Trophoblast cell (in vitro differentiated cells and primary cell): ENCODE data around the gene SFT2D3.
A peak's percentile ranks its signal among the peaks of the same experiment; 100 is the strongest.

ENCODE experiments used
- DNase-seq, 2 donors: peaks; one replicate each; pipeline ENCODE4 v3.0.0-alpha.2; 2016
- H2AFZ ChIP-seq: 2 replicates; pipeline ENCODE4 v1.6.1; 2013; ENCODE audit warnings: low read length, moderate library complexity, mild to moderate bottlenecking; ENCODE audit not compliant: insufficient read depth, poor library complexity
- H2AK5ac ChIP-seq: 2 replicates; pipeline ENCODE4 v1.6.1; 2013; ENCODE audit warnings: mild to moderate bottlenecking, low read length
- H2BK120ac ChIP-seq: 2 replicates; pipeline ENCODE4 v1.6.1; 2013; ENCODE audit warnings: low read length, mild to moderate bottlenecking, moderate library complexity; ENCODE audit not compliant: insufficient read depth, poor library complexity
- H2BK12ac ChIP-seq: 2 replicates; pipeline ENCODE4 v1.6.1; 2013; ENCODE audit warnings: mild to moderate bottlenecking, low read length, moderate library complexity
- H2BK5ac ChIP-seq: 2 replicates; pipeline ENCODE4 v1.6.1; 2013; ENCODE audit warnings: low read length, low read depth, moderate library complexity, mild to moderate bottlenecking; ENCODE audit not compliant: poor library complexity
- H3K14ac ChIP-seq: 2 replicates; pipeline ENCODE4 v1.6.1; 2013; ENCODE audit warnings: mild to moderate bottlenecking, low read length
- H3K18ac ChIP-seq: 2 replicates; pipeline ENCODE4 v1.6.1; 2013; ENCODE audit warnings: mild to moderate bottlenecking, low read length
- H3K23ac ChIP-seq: 2 replicates; pipeline ENCODE4 v1.6.1; 2013; ENCODE audit warnings: low read length
- H3K27ac ChIP-seq: 2 replicates; pipeline ENCODE4 v1.5.1; 2013; ENCODE audit warnings: low read depth, mild to moderate bottlenecking, inconsistent platforms, low read length, moderate library complexity
- H3K27me3 ChIP-seq: 2 replicates; pipeline ENCODE4 v1.6.1; 2013; ENCODE audit warnings: inconsistent platforms, mild to moderate bottlenecking, low read length, moderate library complexity; ENCODE audit not compliant: insufficient read depth
- H3K36me3 ChIP-seq, 2 experiments: 1 replicate in 1 of 2; 2 replicates in 1 of 2; pipeline ENCODE4 v1.6.1; 2013; ENCODE audit warnings: low read length in 2 of 2, mild to moderate bottlenecking in 2 of 2, moderate library complexity in 1 of 2; ENCODE audit not compliant: insufficient read depth in 2 of 2, control insufficient read depth in 1 of 2
- H3K4ac ChIP-seq: 2 replicates; pipeline ENCODE4 v1.6.1; 2013; ENCODE audit warnings: low read depth, mild to moderate bottlenecking, low read length, moderate library complexity
- H3K4me1 ChIP-seq, 2 experiments: 1 replicate in 1 of 2; 2 replicates in 1 of 2; pipeline ENCODE4 v1.6.1; 2013; ENCODE audit warnings: low read length in 2 of 2, mild to moderate bottlenecking in 2 of 2, moderate library complexity in 1 of 2; ENCODE audit not compliant: insufficient read depth in 2 of 2, control insufficient read depth in 1 of 2
- H3K4me2 ChIP-seq: 2 replicates; pipeline ENCODE4 v1.6.1; 2013; ENCODE audit warnings: inconsistent platforms, mild to moderate bottlenecking, low read length, moderate library complexity
- H3K4me3 ChIP-seq: 2 replicates; pipeline ENCODE4 v1.5.1; 2013; ENCODE audit warnings: mild to moderate bottlenecking, low read depth, low read length, inconsistent platforms
- H3K79me1 ChIP-seq: one replicate; pipeline ENCODE4 v1.6.1; 2013; ENCODE audit warnings: low read length
- H3K79me2 ChIP-seq: 2 replicates; pipeline ENCODE4 v1.6.1; 2013; ENCODE audit warnings: low read length, mild to moderate bottlenecking; ENCODE audit not compliant: control insufficient read depth, insufficient read depth, poor library complexity
- H3K9ac ChIP-seq: 2 replicates; pipeline ENCODE4 v1.6.1; 2013; ENCODE audit warnings: mild to moderate bottlenecking, low read length
- H3K9me3 ChIP-seq: 2 replicates; pipeline ENCODE4 v1.6.1; 2013; ENCODE audit warnings: low read depth, mild to moderate bottlenecking, control low read depth, inconsistent platforms, low read length; ENCODE audit not compliant: insufficient read depth
- H4K12ac ChIP-seq: 2 replicates; pipeline ENCODE4 v1.6.1; 2013; ENCODE audit warnings: low read depth, mild to moderate bottlenecking, low read length, moderate library complexity
- H4K8ac ChIP-seq: 2 replicates; pipeline ENCODE4 v1.6.1; 2013; ENCODE audit warnings: low read depth, mild to moderate bottlenecking, low read length, moderate library complexity
- H4K91ac ChIP-seq: one replicate; pipeline ENCODE4 v1.6.1; 2013; ENCODE audit warnings: low read depth, mild to moderate bottlenecking, low read length, moderate library complexity
- WGBS: extraction: QIAGEN DNeasy Blood & Tissue Kit; methylation state at CpG from one replicate; pipeline ENCODE4 v1.1.7; 2013; ENCODE audit warnings: missing lambda C conversion rate; ENCODE audit not compliant: insufficient read length, insufficient coverage; ENCODE audit errors: extremely low coverage; 5-methylcytosine and 5-hydroxymethylcytosine counted together

The SFT2D3 gene

GRCh38 chr2:127683056-127683455 lies 18.2 kb upstream of the SFT2D3 start:
- H2BK5ac ChIP-seq: no peak overlapping the region
- no peak overlapping the region for H3K4me2 ChIP-seq
- no peak overlapping the region for H3K18ac ChIP-seq
- H3K9ac ChIP-seq: no peak overlapping the region
- H2BK120ac ChIP-seq: no peak overlapping the region
- no peak overlapping the region for H2AFZ ChIP-seq
- H3K79me2 ChIP-seq: no peaks in the 10 kb centered on the region
- H3K14ac ChIP-seq: no peak overlapping the region
- no peak overlapping the region for H4K12ac ChIP-seq
- peaks cover 5% of the 10 kb centered on the region for H3K9me3 ChIP-seq
- no peak overlapping the region for H3K4ac ChIP-seq
- H3K4me3 ChIP-seq: no peak overlapping the region
- no peak for DNase-seq
- H4K8ac ChIP-seq: no peak overlapping the region
- H3K27me3 ChIP-seq: no peaks in the 10 kb centered on the region
- H3K27ac ChIP-seq: no peak overlapping the region
- no peak overlapping the region for H4K91ac ChIP-seq
- H3K79me1 ChIP-seq: no peaks in the 10 kb centered on the region
- no peak overlapping the region for H2AK5ac ChIP-seq
- H3K23ac ChIP-seq: no peak overlapping the region
- H3K4me1 ChIP-seq: peaks cover 0 to 3% of the 10 kb centered on the region in 2 experiments
- no peak overlapping the region for H2BK12ac ChIP-seq
- H3K36me3 ChIP-seq: no peaks in the 10 kb centered on the region

- WGBS: no CpG with 5 or more reads among the region's 15 CpGs
These were observed 17.5 kb upstream of the SFT2D3 start for GRCh38 chr2:127683757-127684156.

GRCh38 chr2:127685410-127686080 lies 15.8 kb upstream of the SFT2D3 start:
- no peak for DNase-seq
- Histone ChIP-seq H2BK120ac (no peak overlapping the region), H3K14ac (no peak overlapping the region), H3K4ac (no peak overlapping the region), H3K4me2 (no peak overlapping the region), H3K9ac (no peak overlapping the region), H3K23ac (no peak overlapping the region), H3K79me1 (no peaks in the 10 kb centered on the region), H2BK12ac (no peak overlapping the region), H2AK5ac (no peak overlapping the region), H3K4me3 (no peak overlapping the region), H3K9me3 (peaks cover 7% of the 10 kb centered on the region), H3K27ac (no peak overlapping the region), H4K12ac (no peak overlapping the region), H2AFZ (no peak overlapping the region), H3K27me3 (no peaks in the 10 kb centered on the region), H4K91ac (no peak overlapping the region), H4K8ac (no peak overlapping the region), H3K4me1 (peaks cover 0 to 3% of the 10 kb centered on the region in 2 experiments), H3K36me3 (no peaks in the 10 kb centered on the region), H3K79me2 (no peaks in the 10 kb centered on the region), H3K18ac (no peak overlapping the region), H2BK5ac (no peak overlapping the region)
- WGBS: no CpG with 5 or more reads among the region's 8 CpGs

More at GRCh38 chr2:127683757-127684156, 17.5 kb upstream of the SFT2D3 start:
- no peaks in the 10 kb centered on the region for H3K79me1 ChIP-seq
- H3K9ac ChIP-seq: peak overlapping the region; percentile 29
- peaks cover 0 to 3% of the 10 kb centered on the region in 2 experiments for H3K4me1 ChIP-seq
- H4K91ac ChIP-seq: no peak overlapping the region
- no peak overlapping the region for H3K27ac ChIP-seq
- no peaks in the 10 kb centered on the region for H3K36me3 ChIP-seq
- H2AFZ ChIP-seq: no peak overlapping the region
- H2BK12ac ChIP-seq: no peak overlapping the region
- no peaks in the 10 kb centered on the region for H3K27me3 ChIP-seq
- no peak for DNase-seq
- H3K14ac ChIP-seq: no peak overlapping the region
- no peak overlapping the region for H3K4me3 ChIP-seq
- no peak overlapping the region for H4K12ac ChIP-seq
- H3K23ac ChIP-seq: no peak overlapping the region
- H3K18ac ChIP-seq: no peak overlapping the region
- no peak overlapping the region for H4K8ac ChIP-seq
- peaks cover 2% of the 10 kb centered on the region for H3K9me3 ChIP-seq
- H2BK120ac ChIP-seq: no peak overlapping the region
- H3K4ac ChIP-seq: no peak overlapping the region
- H2BK5ac ChIP-seq: no peak overlapping the region
- H2AK5ac ChIP-seq: no peak overlapping the region
- H3K4me2 ChIP-seq: no peak overlapping the region
- no peaks in the 10 kb centered on the region for H3K79me2 ChIP-seq

GRCh38 chr2:127688405-127688804 lies 12.9 kb upstream of the SFT2D3 start:
- Histone ChIP-seq H2BK5ac (no peak overlapping the region), H3K18ac (no peak overlapping the region), H2BK12ac (no peak overlapping the region), H4K12ac (no peak overlapping the region), H3K4ac (no peak overlapping the region), H4K91ac (no peak overlapping the region), H3K9ac (no peak overlapping the region), H3K36me3 (no peaks in the 10 kb centered on the region), H3K4me3 (no peak overlapping the region), H3K79me2 (no peaks in the 10 kb centered on the region), H3K4me2 (no peak overlapping the region), H3K9me3 (peaks cover 10% of the 10 kb centered on the region), H2AK5ac (no peak overlapping the region), H3K27ac (no peak overlapping the region), H4K8ac (no peak overlapping the region), H3K14ac (no peak overlapping the region), H2AFZ (no peak overlapping the region), H3K23ac (no peak overlapping the region), H2BK120ac (no peak overlapping the region), H3K4me1 (peaks cover 0 to 3% of the 10 kb centered on the region in 2 experiments), H3K27me3 (no peaks in the 10 kb centered on the region), H3K79me1 (no peaks in the 10 kb centered on the region)
- DNase-seq: no peak
- no CpG with 5 or more reads among the region's 1 CpG for WGBS
